GM19455 (cell line): ENCODE measurements around the gene FBXO4.
"Not testable (repeated sequence)": the region's sequence is repeated elsewhere in the genome, so short reads cannot be mapped to it uniquely, and the experiment has no call there.

Experiments used
- ATAC-seq: cut with Tn5 transposase; IDR thresholded peaks from one replicate; pipeline ENCODE4 v1.9.1; 2021; ENCODE audit not compliant: unreplicated experiment

Gene FBXO4

DNA sequence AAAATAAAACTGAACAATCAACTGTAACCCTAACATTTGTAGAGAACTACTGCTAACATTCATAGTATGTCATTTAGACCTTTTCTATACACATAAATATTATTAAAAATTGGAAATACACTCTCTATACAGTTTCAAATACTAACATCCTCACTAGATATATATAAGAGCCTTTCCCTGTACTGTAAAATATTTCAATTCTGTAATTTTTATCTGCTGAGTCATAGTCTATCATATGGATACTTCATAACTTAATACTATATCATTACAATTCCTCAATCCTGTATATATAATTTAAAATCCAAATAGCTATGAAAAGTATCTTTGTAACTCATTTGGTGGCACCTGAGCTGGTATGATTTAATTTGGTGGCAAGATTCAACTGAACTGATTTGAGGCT, 55.8 kb downstream of the FBXO4 start:
- ATAC-seq = no peak

- not testable (repeated sequence) for ATAC-seq
These were observed 57.8 kb downstream of the FBXO4 start for GRCh38 chr5:41982858-41983257.

- no peak for ATAC-seq
These were observed 58.2 kb downstream of the FBXO4 start for GRCh38 chr5:41983284-41983683.

- no peak for ATAC-seq
These were observed 61.0 kb downstream of the FBXO4 start for GRCh38 chr5:41985945-41986695.
